WTC11 (cell line): ENCODE results near the gene ABI3. TPM values are rescaled to one million over a fixed set of nuclear protein-coding genes. Genes with fewer than 3 reads are reported as not detected.
A peak's percentile ranks its signal among the peaks of the same experiment; 100 is the strongest.

Source experiments
- ATAC-seq: fragments of 200-7000 bp; cut with Tn5 transposase; 2 replicates; pipeline ENCODE4 v1.10.0; 2021; ENCODE audit warnings: mild to moderate bottlenecking, moderate library complexity
- CTCF ChIA-PET: fragments of 300-600 bp; sonication (Branson Sonifier 250); formaldehyde crosslinking; loops from one replicate; lab custom pipeline; 2021; ENCODE audit warnings: antibody characterized with exemption; lab: Charles Lee
- POLR2A ChIA-PET: fragments of 350-600 bp; sonication (Branson Sonifier 250); formaldehyde crosslinking; loops from one replicate; lab custom pipeline; 2021; ENCODE audit warnings: antibody characterized with exemption; lab: Charles Lee
- DNase-seq: peaks from one replicate; pipeline ENCODE4 v3.0.0; 2021; ENCODE audit warnings: low spot score
- H3K27ac Mint-ChIP-seq: 2 replicates; pipeline ENCODE4 v1.8.0; 2021; ENCODE audit warnings: mixed read lengths
- H3K27me3 Mint-ChIP-seq: 2 replicates; pipeline ENCODE4 v1.8.0; 2021; ENCODE audit warnings: low read depth, mild to moderate bottlenecking, moderate library complexity, mixed read lengths
- H3K36me3 Mint-ChIP-seq: 2 replicates; pipeline ENCODE4 v1.8.0; 2021; ENCODE audit warnings: mixed read lengths
- H3K4me1 Mint-ChIP-seq: 2 replicates; pipeline ENCODE4 v1.8.0; 2022; ENCODE audit warnings: mixed read lengths
- H3K4me3 Mint-ChIP-seq: 2 replicates; pipeline ENCODE4 v1.8.0; 2021; ENCODE audit warnings: mild to moderate bottlenecking, moderate library complexity, mixed read lengths
- H3K9me3 Mint-ChIP-seq: 2 replicates; pipeline ENCODE4 v1.8.0; 2021; ENCODE audit warnings: mixed read lengths
- EMX1 ChIP-seq: fragments of 250-450 bp; sonication (Bioruptor Pico); IDR thresholded peaks from 2 replicates; pipeline ENCODE4 v1.8.0; 2021; ENCODE audit warnings: mild to moderate bottlenecking
- FOXJ3 ChIP-seq: sonication (generic); formaldehyde crosslinking; IDR thresholded peaks from 2 replicates; pipeline ENCODE4 v1.9.0; 2021; ENCODE audit warnings: missing genetic modification reagents, mild to moderate bottlenecking, borderline replicate concordance
- FOXP4 ChIP-seq: sonication (generic); formaldehyde crosslinking; IDR thresholded peaks from 2 replicates; pipeline ENCODE4 v1.8.0; 2022; ENCODE audit warnings: mild to moderate bottlenecking, missing genetic modification reagents
- GABPB1 ChIP-seq: sonication (generic); formaldehyde crosslinking; IDR thresholded peaks from 2 replicates; pipeline ENCODE4 v1.8.1; 2023; ENCODE audit warnings: mild to moderate bottlenecking, missing genetic modification reagents
- GRHL2 ChIP-seq: fragments of 250-450 bp; sonication (Bioruptor Pico); IDR thresholded peaks from 2 replicates; pipeline ENCODE4 v1.8.0; 2022; ENCODE audit warnings: mild to moderate bottlenecking, moderate library complexity; ENCODE audit not compliant: insufficient replicate concordance, severe bottlenecking
- IRF2 ChIP-seq: sonication (generic); formaldehyde crosslinking; IDR thresholded peaks from 2 replicates; pipeline ENCODE4 v1.8.0; 2022; ENCODE audit warnings: low read depth, missing genetic modification reagents, borderline replicate concordance
- KAT7 ChIP-seq: sonication (generic); formaldehyde crosslinking; IDR thresholded peaks from 2 replicates; pipeline ENCODE4 v1.8.1; 2023; ENCODE audit warnings: missing genetic modification reagents, mild to moderate bottlenecking, borderline replicate concordance
- NFATC4 ChIP-seq: fragments of 250-450 bp; sonication (Bioruptor Pico); IDR thresholded peaks from 2 replicates; pipeline ENCODE4 v1.9.0; 2021; ENCODE audit warnings: mild to moderate bottlenecking
- NFYB ChIP-seq: sonication (generic); formaldehyde crosslinking; conservative IDR thresholded peaks from 2 replicates; pipeline ENCODE4 v1.8.0; 2022; ENCODE audit warnings: low read depth, missing genetic modification reagents
- NR3C1 ChIP-seq: sonication (generic); formaldehyde crosslinking; conservative IDR thresholded peaks from 2 replicates; pipeline ENCODE4 v1.8.1; 2023; ENCODE audit warnings: low read depth, mild to moderate bottlenecking, missing genetic modification reagents
- PREB ChIP-seq: sonication (generic); formaldehyde crosslinking; IDR thresholded peaks from 2 replicates; pipeline ENCODE4 v1.8.1; 2022; ENCODE audit warnings: mild to moderate bottlenecking, missing genetic modification reagents, moderate library complexity, borderline replicate concordance
- SMAD4 ChIP-seq: sonication (generic); formaldehyde crosslinking; IDR thresholded peaks from 2 replicates; pipeline ENCODE4 v1.8.0; 2022; ENCODE audit warnings: mild to moderate bottlenecking, missing genetic modification reagents
- TP53 ChIP-seq: sonication (generic); formaldehyde crosslinking; IDR thresholded peaks from 2 replicates; pipeline ENCODE4 v1.8.1; 2023; ENCODE audit warnings: mild to moderate bottlenecking, missing genetic modification reagents
- USF2 ChIP-seq: sonication (generic); formaldehyde crosslinking; IDR thresholded peaks from 2 replicates; pipeline ENCODE4 v1.8.1; 2023; ENCODE audit warnings: mild to moderate bottlenecking, missing genetic modification reagents, moderate library complexity
- ZNF121 ChIP-seq: sonication (generic); formaldehyde crosslinking; IDR thresholded peaks from 2 replicates; pipeline ENCODE4 v1.8.0; 2023; ENCODE audit warnings: missing genetic modification reagents
- ZNF219 ChIP-seq: sonication (generic); formaldehyde crosslinking; IDR thresholded peaks from 2 replicates; pipeline ENCODE4 v1.8.0; 2023; ENCODE audit warnings: missing genetic modification reagents, mild to moderate bottlenecking, borderline replicate concordance
- ZNF232 ChIP-seq: sonication (generic); formaldehyde crosslinking; IDR thresholded peaks from 2 replicates; pipeline ENCODE4 v1.8.0; 2022; ENCODE audit warnings: mild to moderate bottlenecking, missing genetic modification reagents
- ZNF416 ChIP-seq: fragments of 250-450 bp; sonication (Bioruptor Pico); IDR thresholded peaks from 2 replicates; pipeline ENCODE4 v1.9.0; 2021; ENCODE audit warnings: mild to moderate bottlenecking, inconsistent platforms
- ZNF512 ChIP-seq: sonication (generic); formaldehyde crosslinking; IDR thresholded peaks from 2 replicates; pipeline ENCODE4 v1.8.1; 2022; ENCODE audit warnings: missing genetic modification reagents, borderline replicate concordance
- total RNA-seq: library from RNA; stranded (reverse); gene quantifications from 3 replicates; pipeline ENCODE4 v1.2.3, GENCODE V29; 2021
- TF ChIP-seq, protein P1 (sequence below): sonication (generic); formaldehyde crosslinking; IDR thresholded peaks from 2 replicates; pipeline ENCODE4 v1.8.1; 2023; ENCODE audit warnings: mild to moderate bottlenecking, missing genetic modification reagents, moderate library complexity
- TF ChIP-seq, protein P2 (sequence below): fragments of 250-450 bp; sonication (Bioruptor Pico); IDR thresholded peaks from 2 replicates; pipeline ENCODE4 v2.1.2; 2022; ENCODE audit warnings: mild to moderate bottlenecking, moderate library complexity
- TF ChIP-seq, protein P3 (sequence below): fragments of 250-450 bp; sonication (Bioruptor Pico); IDR thresholded peaks from 2 replicates; pipeline ENCODE4 v1.9.0; 2021; ENCODE audit warnings: moderate library complexity, mild to moderate bottlenecking, inconsistent platforms, borderline replicate concordance
- TF ChIP-seq, protein P4 (sequence below): fragments of 250-450 bp; sonication (Bioruptor Pico); IDR thresholded peaks from 2 replicates; pipeline ENCODE4 v1.8.0; 2021; ENCODE audit warnings: mild to moderate bottlenecking
- TF ChIP-seq, protein P5 (sequence below): fragments of 250-450 bp; sonication (Bioruptor Pico); conservative IDR thresholded peaks from 2 replicates; pipeline ENCODE4 v1.9.0; 2021; ENCODE audit warnings: mild to moderate bottlenecking

Gene ABI3
- total RNA-seq, 1 experiment from 2014 or later = 1.5 TPM

DNA sequence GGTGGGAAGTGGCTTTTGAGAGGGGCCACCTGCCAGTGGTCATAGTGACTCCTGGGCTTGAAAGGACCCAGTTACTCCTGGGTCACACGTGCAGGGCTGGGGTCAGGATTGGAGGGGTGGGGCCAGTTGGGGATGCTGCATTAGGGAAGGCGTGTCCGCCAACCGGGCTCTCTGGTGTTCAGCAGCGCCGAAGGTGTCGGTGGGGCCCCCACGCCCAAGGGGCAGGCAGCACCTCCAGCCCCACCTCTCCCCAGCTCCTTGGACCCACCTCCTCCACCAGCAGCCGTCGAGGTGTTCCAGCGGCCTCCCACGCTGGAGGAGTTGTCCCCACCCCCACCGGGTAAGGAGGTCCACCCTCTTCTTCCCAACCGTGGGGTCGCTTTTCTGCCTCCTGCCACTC lies 9.5 kb downstream of the ABI3 start:
- peaks cover 32% of the 10 kb centered on the region for H3K4me1 Mint-ChIP-seq
- no peak overlapping the region for H3K4me3 Mint-ChIP-seq
- H3K36me3 Mint-ChIP-seq = no peaks in the 10 kb centered on the region
- H3K9me3 Mint-ChIP-seq = no peaks in the 10 kb centered on the region
- no peak for TF ChIP-seq NFYB (CRISPR knock-in tag)
- no peak for TF ChIP-seq GRHL2 (CRISPR knock-in tag)
- no peak for TF ChIP-seq USF2 (CRISPR knock-in tag)
- TF ChIP-seq, protein P1, sequence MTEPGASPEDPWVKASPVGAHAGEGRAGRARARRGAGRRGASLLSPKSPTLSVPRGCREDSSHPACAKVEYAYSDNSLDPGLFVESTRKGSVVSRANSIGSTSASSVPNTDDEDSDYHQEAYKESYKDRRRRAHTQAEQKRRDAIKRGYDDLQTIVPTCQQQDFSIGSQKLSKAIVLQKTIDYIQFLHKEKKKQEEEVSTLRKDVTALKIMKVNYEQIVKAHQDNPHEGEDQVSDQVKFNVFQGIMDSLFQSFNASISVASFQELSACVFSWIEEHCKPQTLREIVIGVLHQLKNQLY (CRISPR knock-in tag) = no peak
- TF ChIP-seq SMAD4 = no peak
- no peak for TF ChIP-seq ZNF416 (CRISPR knock-in tag)
- TF ChIP-seq, protein P2, sequence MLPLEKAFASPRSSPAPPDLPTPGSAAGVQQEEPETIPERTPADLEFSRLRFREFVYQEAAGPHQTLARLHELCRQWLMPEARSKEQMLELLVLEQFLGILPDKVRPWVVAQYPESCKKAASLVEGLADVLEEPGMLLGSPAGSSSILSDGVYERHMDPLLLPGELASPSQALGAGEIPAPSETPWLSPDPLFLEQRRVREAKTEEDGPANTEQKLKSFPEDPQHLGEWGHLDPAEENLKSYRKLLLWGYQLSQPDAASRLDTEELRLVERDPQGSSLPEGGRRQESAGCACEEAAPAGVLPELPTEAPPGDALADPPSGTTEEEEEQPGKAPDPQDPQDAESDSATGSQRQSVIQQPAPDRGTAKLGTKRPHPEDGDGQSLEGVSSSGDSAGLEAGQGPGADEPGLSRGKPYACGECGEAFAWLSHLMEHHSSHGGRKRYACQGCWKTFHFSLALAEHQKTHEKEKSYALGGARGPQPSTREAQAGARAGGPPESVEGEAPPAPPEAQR (CRISPR knock-in tag) = no peak
- no peak for TF ChIP-seq ZNF512
- no peak for TF ChIP-seq ZNF121 (CRISPR knock-in tag)
- no peak for TF ChIP-seq FOXP4
- TF ChIP-seq, protein P3, sequence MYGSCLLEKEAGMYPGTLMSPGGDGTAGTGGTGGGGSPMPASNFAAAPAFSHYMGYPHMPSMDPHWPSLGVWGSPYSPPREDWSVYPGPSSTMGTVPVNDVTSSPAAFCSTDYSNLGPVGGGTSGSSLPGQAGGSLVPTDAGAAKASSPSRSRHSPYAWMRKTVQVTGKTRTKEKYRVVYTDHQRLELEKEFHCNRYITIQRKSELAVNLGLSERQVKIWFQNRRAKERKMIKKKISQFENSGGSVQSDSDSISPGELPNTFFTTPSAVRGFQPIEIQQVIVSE (CRISPR knock-in tag) = no peak
- TF ChIP-seq ZNF219 = no peak
- no peak for TF ChIP-seq IRF2 (CRISPR knock-in tag)
- no peak for TF ChIP-seq KAT7 (CRISPR knock-in tag)
- no peak for TF ChIP-seq ZNF232 (CRISPR knock-in tag)
- TF ChIP-seq GABPB1 (CRISPR knock-in tag) = no peak
- TF ChIP-seq NFATC4 (CRISPR knock-in tag) = no peak
- no peak for TF ChIP-seq NR3C1 (CRISPR knock-in tag)
- TF ChIP-seq EMX1 = no peak
- H3K27ac Mint-ChIP-seq = no peak overlapping the region
- CTCF ChIA-PET = interaction anchor here (0.5 kb wide), 1 partner anchor 10 kb away, joined by 4 read pairs; the partner anchor contains the start of genes ABI3 and GNGT2
- DNase-seq (no peak), ATAC-seq (no peak)
- POLR2A ChIA-PET = no interaction called here
- peaks cover 40% of the 10 kb centered on the region for H3K27me3 Mint-ChIP-seq

DNA sequence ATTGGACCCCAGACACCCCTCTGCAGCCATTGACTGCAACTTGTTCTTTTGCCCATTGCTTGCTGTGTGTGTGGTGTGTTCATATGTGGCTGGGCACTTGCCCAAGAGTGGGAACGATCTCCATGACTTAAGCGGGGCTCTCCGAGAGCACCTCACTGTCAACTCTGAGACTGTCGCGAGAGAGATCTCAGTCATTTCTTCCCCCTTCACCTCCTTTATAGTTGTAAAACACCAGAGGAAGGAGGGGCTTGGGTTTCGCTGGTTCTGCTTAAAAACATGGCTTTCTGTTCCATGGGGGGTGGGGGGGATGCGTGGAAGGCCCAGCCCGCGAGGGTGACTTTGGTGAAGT lies 12.6 kb downstream of the ABI3 start:
- DNase-seq (no peak), ATAC-seq (no peak)
- Mint-ChIP-seq H3K27me3 (peaks cover 71% of the 10 kb centered on the region), H3K4me3 (peak overlapping the region; percentile 76), H3K9me3 (no peaks in the 10 kb centered on the region), H3K4me1 (peaks cover 31% of the 10 kb centered on the region), H3K27ac (no peak overlapping the region), H3K36me3 (no peaks in the 10 kb centered on the region)
- ChIA-PET CTCF (interaction anchor here (1.0 to 1.9 kb wide), 5 partner anchors 11 to 339 kb away, joined by 3 to 10 read pairs (median 5); no protein-coding TSS in a partner anchor), POLR2A (no interaction called here)
- no peak for TF ChIP-seq FOXJ3 (CRISPR knock-in tag)
- TF ChIP-seq, protein P4, sequence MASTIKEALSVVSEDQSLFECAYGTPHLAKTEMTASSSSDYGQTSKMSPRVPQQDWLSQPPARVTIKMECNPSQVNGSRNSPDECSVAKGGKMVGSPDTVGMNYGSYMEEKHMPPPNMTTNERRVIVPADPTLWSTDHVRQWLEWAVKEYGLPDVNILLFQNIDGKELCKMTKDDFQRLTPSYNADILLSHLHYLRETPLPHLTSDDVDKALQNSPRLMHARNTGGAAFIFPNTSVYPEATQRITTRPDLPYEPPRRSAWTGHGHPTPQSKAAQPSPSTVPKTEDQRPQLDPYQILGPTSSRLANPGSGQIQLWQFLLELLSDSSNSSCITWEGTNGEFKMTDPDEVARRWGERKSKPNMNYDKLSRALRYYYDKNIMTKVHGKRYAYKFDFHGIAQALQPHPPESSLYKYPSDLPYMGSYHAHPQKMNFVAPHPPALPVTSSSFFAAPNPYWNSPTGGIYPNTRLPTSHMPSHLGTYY (CRISPR knock-in tag) = no peak
- no peak for TF ChIP-seq USF2 (CRISPR knock-in tag)
- TF ChIP-seq PREB (CRISPR knock-in tag) = no peak
- TF ChIP-seq, protein P5, sequence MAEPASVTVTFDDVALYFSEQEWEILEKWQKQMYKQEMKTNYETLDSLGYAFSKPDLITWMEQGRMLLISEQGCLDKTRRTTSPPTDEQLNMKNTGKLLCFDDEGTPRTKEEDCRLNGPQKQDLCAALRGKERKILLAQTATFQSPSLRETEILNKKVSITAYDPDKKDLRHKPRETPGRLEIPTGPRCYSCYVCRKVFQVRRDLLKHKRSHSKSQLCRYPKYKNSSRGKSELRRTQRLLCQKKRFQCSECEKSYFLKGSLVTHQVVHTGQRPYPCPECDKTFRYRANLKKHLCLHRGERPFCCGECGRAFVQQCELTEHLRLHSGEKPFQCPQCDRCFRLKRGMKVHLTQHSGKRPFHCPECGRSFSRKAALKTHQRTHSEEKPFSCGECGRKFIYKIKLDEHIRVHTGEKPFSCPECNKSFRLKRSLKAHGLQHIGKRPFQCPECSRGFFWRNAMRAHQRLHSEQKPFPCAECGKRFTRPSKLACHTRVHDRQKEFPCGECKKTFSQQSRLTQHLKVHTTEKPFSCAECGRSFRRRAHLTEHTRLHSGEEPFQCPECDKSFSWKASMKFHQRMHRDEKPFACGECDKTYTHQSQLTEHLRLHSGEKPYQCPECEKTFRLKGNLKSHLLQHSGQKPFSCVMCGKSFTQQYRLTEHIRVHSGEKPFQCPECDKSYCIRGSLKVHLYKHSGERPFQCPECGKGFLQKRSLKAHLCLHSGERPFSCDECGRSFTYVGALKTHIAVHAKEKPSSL = no peak
- TF ChIP-seq TP53 (CRISPR knock-in tag) = no peak
